ENCODE measurements around the gene REEP3. TPM values are rescaled to one million over a fixed set of nuclear protein-coding genes. Genes with fewer than 3 reads are reported as not detected.
A peak's percentile ranks its signal among the peaks of the same experiment; 100 is the strongest.

REEP3 gene, protein sequence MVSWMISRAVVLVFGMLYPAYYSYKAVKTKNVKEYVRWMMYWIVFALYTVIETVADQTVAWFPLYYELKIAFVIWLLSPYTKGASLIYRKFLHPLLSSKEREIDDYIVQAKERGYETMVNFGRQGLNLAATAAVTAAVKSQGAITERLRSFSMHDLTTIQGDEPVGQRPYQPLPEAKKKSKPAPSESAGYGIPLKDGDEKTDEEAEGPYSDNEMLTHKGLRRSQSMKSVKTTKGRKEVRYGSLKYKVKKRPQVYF
- total RNA-seq, result 10 to 100 TPM; 30.7 to 33.0 TPM
- 37.9 TPM for polyA plus RNA-seq (2013, experiment 1 of 2)
- 37.1 TPM for polyA plus RNA-seq (2013, experiment 2 of 2)
- long read RNA-seq, experiment 1, full-length matches to known transcripts, result 5 of 15 reads
- long read RNA-seq, experiment 1, partial matches to known transcripts, result 3 of 15 reads
- long read RNA-seq, experiment 1, other reads (novel, unspliced or antisense), result 7 of 15 reads
- long read RNA-seq, experiment 2, full-length matches to known transcripts, result 64 of 90 reads
- long read RNA-seq, experiment 2, partial matches to known transcripts, result 6 of 90 reads
- long read RNA-seq, experiment 2, other reads (novel, unspliced or antisense), result 20 of 90 reads
- long read RNA-seq, experiment 3, full-length matches to known transcripts, result 19 of 25 reads
- long read RNA-seq, experiment 3, partial matches to known transcripts, result 3 of 25 reads
- long read RNA-seq, experiment 3, other reads (novel, unspliced or antisense), result 3 of 25 reads
- long read RNA-seq, experiment 4, result 0 reads

DNA sequence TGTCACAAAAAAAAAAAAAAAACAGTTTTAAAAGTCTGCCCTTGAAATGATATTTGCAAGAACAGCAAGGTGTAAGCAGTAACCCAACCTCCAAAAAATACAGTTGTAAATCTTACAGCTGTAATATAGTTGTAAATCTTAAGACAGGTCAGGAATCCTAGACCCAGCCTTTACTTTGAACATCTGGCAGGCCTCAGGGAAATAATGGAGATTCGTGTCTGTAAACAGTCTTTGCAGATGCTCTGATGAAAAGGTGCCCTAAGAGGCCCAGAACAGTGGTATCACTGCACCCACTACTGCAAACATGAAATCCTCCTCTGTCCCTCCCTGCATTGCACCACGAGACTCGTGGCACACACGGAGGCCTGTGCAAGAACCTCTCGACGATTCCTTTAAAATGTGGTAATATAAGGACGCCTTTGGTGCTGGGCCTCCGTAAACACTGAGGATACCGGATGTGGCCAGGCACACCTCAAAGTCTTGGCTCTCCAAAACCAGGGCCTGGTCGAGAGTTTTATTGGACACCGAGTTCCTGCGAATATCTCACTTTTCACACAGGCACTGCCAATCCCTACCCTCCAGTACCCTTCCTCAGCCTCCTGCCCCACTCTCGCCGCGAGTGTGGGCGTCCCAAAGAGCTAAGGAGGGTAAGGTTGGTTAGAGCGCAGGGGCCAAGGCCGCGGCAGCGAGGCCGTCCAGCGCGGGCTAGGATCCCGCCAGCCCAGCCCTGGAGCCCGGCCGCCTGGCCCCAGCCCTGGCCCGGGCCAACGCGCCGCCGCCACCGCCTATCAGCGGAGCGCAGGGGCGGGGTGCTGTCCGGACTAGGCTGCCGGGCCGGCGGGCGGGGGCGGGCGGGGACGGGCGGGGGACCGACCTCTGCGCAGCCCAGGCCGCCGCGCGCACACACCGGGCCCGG is at the start of gene REEP3:
Gene REEP3 (plus strand): TSS at position 902 of the 916 bp plus-strand sequence. CDS start 145 bp downstream, outside the sequence.
- Mint-ChIP-seq H3K27ac (peak within 1 kb of the TSS; percentile 97), H3K4me1 (peaks cover 44% of the 10 kb centered on the region), H3K27me3 (ENCODE audit: insufficient read depth) (no peaks in the 10 kb centered on the region), H3K4me3 (peak within 1 kb of the TSS; percentile 88), H3K36me3 (ENCODE audit: low read depth) (peaks cover 21% of the 10 kb centered on the region), H3K9me3 (no peaks in the 10 kb centered on the region)
- Histone ChIP-seq H3K9me3 (ENCODE audit: control insufficient read depth, low read length) (no peaks in the 10 kb centered on the region), H3K27me3 (ENCODE audit: control insufficient read depth, insufficient read depth, low read length, poor library complexity, severe bottlenecking) (no peaks in the 10 kb centered on the region), H3K4me1 (ENCODE audit: control insufficient read depth, insufficient read depth, low read length) (no peaks in the 10 kb centered on the region), H3K27ac (ENCODE audit: low read depth, low read length) (peak within 1 kb of the TSS; percentile 94), H3K36me3 (ENCODE audit: control insufficient read depth, insufficient read depth, low read length) (peaks cover 11% of the 10 kb centered on the region), H3K4me3 (ENCODE audit: low read length) (peak within 1 kb of the TSS; percentile 95), H3K9ac (ENCODE audit: extremely low read depth, low read length, poor library complexity, severe bottlenecking) (peak within 1 kb of the TSS; percentile 88)
- WGBS, 2 experiments (ENCODE audit: insufficient coverage in 1 of 2, insufficient read length in 1 of 2), result 5 to 60% methylated on average over 2 to 52 of the region's 52 CpGs
- peak; percentile 86 for DNase-seq
- TF ChIP-seq, protein P1, sequence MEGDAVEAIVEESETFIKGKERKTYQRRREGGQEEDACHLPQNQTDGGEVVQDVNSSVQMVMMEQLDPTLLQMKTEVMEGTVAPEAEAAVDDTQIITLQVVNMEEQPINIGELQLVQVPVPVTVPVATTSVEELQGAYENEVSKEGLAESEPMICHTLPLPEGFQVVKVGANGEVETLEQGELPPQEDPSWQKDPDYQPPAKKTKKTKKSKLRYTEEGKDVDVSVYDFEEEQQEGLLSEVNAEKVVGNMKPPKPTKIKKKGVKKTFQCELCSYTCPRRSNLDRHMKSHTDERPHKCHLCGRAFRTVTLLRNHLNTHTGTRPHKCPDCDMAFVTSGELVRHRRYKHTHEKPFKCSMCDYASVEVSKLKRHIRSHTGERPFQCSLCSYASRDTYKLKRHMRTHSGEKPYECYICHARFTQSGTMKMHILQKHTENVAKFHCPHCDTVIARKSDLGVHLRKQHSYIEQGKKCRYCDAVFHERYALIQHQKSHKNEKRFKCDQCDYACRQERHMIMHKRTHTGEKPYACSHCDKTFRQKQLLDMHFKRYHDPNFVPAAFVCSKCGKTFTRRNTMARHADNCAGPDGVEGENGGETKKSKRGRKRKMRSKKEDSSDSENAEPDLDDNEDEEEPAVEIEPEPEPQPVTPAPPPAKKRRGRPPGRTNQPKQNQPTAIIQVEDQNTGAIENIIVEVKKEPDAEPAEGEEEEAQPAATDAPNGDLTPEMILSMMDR (conservative IDR thresholded peaks at IDR 0.05), result no peak

DNA sequence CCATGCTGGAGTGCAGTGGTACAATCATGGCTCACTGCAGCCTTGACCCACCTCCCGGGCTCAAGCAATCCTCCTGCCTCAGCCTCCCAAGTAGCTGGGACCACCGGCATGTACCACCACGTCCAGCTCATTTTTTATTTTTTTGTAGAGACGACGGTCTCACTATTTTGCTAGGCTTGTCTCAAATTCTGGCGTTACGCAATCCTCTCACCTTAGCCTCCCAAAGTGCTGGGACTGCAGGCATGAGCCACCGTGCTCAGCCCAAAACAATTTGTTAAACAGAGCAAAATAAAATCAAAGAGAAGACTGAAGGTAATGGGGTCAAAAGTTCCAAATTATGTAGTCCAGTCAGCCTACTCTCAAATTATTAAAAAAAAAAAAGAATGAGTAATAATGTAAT is 46.7 kb upstream of the REEP3 start:
- H3K4me1 Mint-ChIP-seq, result peaks cover 42% of the 10 kb centered on the region
- H3K27me3 Mint-ChIP-seq (ENCODE audit: insufficient read depth), result no peaks in the 10 kb centered on the region
- no peak overlapping the region for H3K9ac ChIP-seq (ENCODE audit: extremely low read depth, low read length, poor library complexity, severe bottlenecking)
- peak overlapping the region; percentile 52 for H3K27ac Mint-ChIP-seq
- peaks cover 19% of the 10 kb centered on the region for H3K4me1 ChIP-seq (ENCODE audit: control insufficient read depth, insufficient read depth, low read length)
- H3K9me3 ChIP-seq (ENCODE audit: control insufficient read depth, low read length), result no peaks in the 10 kb centered on the region
- no peak for DNase-seq
- peaks cover 2% of the 10 kb centered on the region for H3K36me3 Mint-ChIP-seq (ENCODE audit: low read depth)
- H3K9me3 Mint-ChIP-seq, result no peaks in the 10 kb centered on the region
- H3K4me3 Mint-ChIP-seq, result no peak overlapping the region
- no peaks in the 10 kb centered on the region for H3K36me3 ChIP-seq (ENCODE audit: control insufficient read depth, insufficient read depth, low read length)
- WGBS, 2 experiments (ENCODE audit: insufficient coverage in 1 of 2, insufficient read length in 1 of 2), result 97% methylated on average over 5 to 8 of the region's 8 CpGs
- no peak overlapping the region for H3K27ac ChIP-seq (ENCODE audit: low read depth, low read length)
- H3K27me3 ChIP-seq (ENCODE audit: control insufficient read depth, insufficient read depth, low read length, poor library complexity, severe bottlenecking), result no peaks in the 10 kb centered on the region
- no peak overlapping the region for H3K4me3 ChIP-seq (ENCODE audit: low read length)
- TF ChIP-seq, protein P1 (conservative IDR thresholded peaks at IDR 0.05), result no peak

DNA sequence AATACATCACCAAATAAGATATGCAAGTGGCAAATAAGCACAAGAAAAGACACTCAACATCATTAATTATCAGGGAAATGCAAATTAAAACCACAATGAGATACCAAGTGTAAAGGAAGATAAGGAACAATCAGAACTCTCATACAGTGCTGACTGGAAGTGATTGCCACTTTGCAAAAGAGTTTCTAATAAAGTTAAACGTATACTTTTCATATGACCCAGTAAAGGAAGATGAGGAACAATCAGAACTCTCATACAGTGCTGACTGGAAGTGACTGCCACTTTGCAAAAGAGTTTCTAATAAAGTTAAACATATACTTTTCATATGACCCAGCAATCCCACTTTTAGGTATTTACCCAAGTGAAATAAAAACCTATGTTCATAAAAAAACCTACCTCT is 43.3 kb upstream of the REEP3 start:
- no peak for DNase-seq
- peak overlapping the region; percentile 56 for H3K4me3 ChIP-seq (ENCODE audit: low read length)
- H3K36me3 ChIP-seq (ENCODE audit: control insufficient read depth, insufficient read depth, low read length), result no peaks in the 10 kb centered on the region
- H3K36me3 Mint-ChIP-seq (ENCODE audit: low read depth), result no peaks in the 10 kb centered on the region
- H3K4me1 Mint-ChIP-seq, result peaks cover 40% of the 10 kb centered on the region
- no peak overlapping the region for H3K9ac ChIP-seq (ENCODE audit: extremely low read depth, low read length, poor library complexity, severe bottlenecking)
- H3K27ac Mint-ChIP-seq, result peak overlapping the region; percentile 82
- H3K27me3 ChIP-seq (ENCODE audit: control insufficient read depth, insufficient read depth, low read length, poor library complexity, severe bottlenecking), result no peaks in the 10 kb centered on the region
- no peaks in the 10 kb centered on the region for H3K9me3 Mint-ChIP-seq
- H3K9me3 ChIP-seq (ENCODE audit: control insufficient read depth, low read length), result no peaks in the 10 kb centered on the region
- no peak overlapping the region for H3K27ac ChIP-seq (ENCODE audit: low read depth, low read length)
- H3K27me3 Mint-ChIP-seq (ENCODE audit: insufficient read depth), result no peaks in the 10 kb centered on the region
- 67 to 82% methylated on average over 1 of the region's 1 CpG for WGBS, 2 experiments (ENCODE audit: insufficient coverage in 1 of 2, insufficient read length in 1 of 2)
- peak overlapping the region; percentile 27 for H3K4me3 Mint-ChIP-seq
- TF ChIP-seq, protein P1 (conservative IDR thresholded peaks at IDR 0.05), result no peak
- peaks cover 21% of the 10 kb centered on the region for H3K4me1 ChIP-seq (ENCODE audit: control insufficient read depth, insufficient read depth, low read length)
